ENCODE results near the gene CAMK1D.

Gene CAMK1D

DNA sequence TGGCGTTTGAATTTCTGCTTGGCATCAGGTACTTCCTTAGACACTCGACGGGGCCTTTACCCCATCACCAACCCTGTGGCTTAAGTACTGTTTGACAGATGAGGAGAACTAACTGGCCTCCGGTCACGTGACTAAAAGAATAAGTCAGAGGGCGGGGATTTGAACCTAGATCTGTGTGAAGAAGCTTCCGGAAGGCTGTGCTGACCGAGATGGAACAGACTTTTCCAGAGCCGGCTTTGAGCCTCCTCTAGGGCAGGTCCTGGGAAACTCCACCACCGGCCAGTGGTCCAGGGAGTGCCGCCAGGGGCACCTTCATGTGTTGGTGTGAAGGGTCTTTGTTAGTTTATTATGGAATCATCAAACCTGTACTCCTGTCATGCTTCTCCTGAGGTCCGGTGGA is 26.9 kb downstream of the CAMK1D start:
- no peak for DNase-seq

DNA sequence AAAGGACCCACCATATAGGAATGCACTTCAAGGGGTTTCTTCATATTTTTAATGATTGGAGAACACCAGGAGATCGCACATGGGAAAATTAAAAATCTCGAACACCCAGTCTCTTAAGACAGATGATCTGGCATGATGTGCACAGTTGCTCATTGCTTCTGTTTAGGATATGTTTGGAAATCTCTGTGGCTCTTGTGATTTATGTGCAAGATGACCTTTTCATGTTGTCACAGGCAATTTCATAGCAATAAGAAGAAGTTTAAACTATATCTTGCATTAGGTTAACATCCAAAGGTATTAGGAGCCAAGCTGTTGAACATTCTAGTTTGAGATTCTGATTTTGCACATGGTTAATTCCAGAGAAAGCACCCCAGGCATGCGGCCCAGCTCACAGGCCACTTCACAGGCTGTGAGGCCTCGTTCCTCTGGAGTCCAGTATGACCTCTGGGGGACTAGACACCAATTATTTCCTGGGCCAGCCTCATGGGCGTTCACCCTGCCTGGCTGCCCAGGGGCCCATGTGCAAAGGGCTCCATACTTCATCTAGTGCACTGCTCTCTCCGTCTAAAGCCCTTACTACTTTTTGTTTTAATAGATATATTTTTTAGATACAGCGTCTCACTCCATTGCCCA is 28.4 kb downstream of the CAMK1D start:
- no peak for DNase-seq

DNA sequence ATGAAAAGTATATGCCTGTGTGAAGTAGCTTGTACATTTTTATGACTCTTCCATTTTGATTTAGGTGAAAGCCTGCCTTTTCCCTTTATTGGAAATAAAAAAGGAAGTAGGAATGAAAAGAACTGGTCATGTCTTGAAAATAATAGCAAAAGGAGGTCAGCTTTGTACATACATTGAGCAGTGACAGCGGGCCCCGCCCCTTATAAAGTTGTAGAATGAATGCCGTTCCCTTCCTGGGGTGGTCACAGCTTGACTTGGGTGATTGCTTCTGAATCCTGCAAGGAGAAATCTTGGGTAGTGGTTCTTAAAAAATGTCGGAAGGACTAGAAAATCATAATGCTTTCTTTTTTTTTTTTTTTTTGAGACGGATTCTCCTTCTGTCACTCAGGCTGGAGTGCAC is 31.7 kb downstream of the CAMK1D start:
- no peak for DNase-seq

DNA sequence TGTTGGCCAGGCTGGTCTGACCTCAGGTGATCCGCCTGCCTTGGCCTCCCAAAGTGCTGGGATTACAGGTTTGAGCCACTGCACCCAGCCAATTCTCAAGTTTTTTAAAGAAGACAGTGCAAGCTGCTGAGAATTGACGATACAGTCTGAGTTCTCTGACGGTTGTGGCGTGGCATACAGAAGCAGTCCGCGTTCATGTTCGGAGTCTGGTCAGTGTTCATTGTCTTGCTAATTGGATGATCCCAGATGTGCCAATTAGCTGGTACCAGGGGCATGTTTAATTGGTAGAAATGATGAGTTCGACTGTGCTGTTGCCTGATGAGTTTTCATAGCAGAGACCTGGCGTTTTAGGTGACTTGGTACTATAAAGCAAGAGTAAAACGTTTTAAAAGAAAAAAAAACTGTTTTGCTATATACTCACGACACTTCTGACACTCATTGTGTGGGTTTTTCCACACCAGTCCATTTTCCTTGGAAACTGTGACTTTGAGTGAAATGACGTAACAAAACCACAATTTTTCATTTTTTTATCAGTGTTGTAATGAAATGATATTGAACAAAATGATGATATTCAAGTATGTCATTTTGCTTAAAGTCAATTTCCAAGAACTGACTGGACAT is 32.3 kb downstream of the CAMK1D start:
- no peak for DNase-seq

DNA sequence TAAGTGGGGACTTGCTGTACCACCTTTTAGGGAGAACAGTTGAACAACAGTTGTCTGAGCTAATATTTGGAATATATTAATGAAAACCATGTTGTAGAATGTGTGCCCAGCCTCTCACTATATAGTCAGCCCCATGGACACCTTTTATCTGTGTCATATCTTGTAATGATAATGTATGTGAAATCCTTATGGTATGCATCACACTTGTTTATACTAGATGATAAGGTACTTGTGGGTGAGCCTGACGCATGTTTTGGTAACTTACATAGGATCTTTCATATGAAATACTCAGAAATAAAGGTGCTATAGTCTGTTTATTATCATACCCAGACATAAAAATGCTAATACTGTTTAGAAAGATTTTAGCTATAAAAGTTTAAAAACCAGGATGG is 32.8 kb downstream of the CAMK1D start:
- no peak for DNase-seq

DNA sequence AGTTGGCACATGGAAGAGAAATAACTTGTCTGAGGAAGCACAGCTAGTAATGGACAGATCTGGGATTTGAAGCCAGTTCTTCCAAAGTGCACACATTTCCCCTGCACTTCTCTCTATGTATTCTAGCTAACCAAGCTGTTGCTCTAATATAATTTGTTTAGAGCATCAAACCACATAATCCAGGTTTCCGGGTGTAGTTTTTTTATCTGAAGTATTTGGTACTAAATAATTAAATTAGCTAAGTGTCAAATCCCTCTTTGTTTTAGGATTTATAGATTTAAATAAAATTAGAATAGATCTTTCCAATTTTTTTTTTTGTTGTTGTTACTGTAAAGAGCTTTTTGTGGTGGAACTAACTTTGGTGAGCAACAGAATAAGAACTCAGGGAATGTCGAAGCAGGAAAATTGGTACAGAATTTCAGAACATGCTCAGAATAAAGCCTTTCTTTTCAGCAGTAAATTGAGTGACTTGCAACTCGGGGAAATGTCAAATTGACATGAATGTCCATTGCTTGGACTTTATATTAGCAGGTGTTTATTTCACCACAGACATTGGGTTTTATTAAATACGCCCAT is 33.7 kb downstream of the CAMK1D start:
- DNase-seq = no peak

DNA sequence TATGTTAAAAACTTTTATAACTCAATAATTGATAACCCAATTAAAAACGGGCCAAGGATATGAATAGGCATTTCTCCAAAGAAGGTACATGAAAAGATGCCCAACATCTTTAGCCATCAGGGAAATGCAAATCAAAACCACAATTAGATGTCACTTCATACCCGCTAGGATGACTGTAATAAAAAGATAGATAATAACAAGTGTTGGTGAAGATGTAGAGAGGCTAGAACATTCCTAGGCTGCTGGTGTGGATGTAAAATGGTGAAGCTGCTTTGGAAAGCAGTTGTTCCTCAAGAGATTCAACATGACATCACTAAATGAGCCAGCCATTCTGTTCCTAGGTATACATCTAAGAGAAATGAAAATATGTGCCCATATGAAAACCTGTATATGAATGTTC is 35.6 kb downstream of the CAMK1D start:
- DNase-seq = no peak

DNA sequence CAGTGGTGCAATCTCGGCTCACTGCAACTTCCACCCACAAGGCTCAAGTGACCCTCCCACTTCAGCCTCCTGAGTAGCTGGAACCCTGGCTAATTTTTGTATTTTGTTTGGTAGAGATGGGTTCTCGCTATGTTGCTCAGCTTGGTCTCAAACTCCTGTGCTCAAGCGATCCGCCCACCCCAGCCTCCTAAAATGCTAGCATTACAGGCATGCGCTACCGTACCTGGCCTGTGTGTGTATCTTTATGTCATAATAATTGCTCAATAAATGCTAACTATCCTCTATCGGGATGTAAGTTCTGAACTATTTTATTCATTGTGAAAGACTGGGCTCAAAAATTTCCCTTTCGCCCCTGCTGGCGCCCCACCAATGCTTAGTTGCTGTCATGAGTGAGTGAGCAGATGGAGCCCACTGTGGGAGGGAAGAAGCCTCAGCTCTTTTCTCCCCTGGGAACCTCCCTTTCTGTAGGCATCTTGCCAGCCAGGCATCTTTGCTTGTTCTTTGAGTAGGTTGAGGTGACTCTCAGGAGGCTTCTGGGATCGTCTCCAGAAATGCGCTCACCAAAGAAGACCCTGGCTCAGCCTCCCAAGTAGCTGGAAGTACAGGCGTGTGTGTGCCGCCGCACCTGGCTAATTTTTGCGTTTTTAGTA is 38.3 kb downstream of the CAMK1D start:
- DNase-seq = no peak

DNA sequence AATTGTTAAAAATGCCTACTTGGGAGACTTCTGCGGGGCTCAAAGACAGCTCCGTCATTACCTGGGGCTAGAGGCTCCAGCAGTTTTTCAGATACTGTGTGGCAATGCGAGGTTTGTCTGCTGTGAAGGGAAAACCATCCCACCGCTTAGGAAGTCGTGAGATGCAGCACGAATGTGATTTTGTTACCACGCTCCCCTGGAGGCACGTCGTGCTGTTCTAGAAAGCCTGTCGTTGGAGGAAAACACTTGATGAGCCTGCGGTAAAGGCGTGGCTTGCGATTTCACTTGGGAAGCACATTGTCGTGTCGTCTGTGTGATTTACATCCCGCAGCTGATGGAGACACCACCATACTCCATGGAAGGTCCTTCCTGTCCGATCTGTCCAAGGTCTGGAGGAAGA is 39.3 kb downstream of the CAMK1D start:
- DNase-seq = no peak

DNA sequence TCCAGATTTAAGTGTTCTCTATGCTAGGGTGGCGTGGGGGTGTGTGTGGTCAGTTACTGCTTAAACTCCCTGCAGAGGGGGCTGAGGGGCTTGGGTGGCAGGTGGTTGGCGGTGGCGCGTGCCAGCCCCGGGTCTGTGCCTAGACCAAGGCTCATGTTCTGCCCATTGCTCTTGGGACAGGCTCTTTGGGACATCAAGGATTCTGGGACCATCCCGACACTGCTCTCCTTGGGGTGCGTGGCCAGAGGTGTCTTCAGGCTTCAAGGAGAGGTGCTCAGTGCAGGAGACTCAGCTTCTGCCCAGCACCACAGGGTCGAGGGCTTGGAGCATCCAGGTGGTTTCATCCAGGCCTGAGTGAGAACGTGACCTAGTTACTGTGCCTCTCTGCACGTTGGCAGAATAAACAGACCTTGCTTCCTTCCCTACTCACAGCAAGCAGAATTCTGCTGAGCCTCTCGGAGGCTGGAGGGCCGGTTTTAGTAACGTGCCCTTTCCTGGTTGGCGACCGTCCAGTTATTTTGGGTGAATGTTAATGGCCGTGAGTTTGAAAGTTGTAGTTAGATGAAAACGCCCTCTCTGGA is 39.9 kb downstream of the CAMK1D start:
- DNase-seq = no peak

DNA sequence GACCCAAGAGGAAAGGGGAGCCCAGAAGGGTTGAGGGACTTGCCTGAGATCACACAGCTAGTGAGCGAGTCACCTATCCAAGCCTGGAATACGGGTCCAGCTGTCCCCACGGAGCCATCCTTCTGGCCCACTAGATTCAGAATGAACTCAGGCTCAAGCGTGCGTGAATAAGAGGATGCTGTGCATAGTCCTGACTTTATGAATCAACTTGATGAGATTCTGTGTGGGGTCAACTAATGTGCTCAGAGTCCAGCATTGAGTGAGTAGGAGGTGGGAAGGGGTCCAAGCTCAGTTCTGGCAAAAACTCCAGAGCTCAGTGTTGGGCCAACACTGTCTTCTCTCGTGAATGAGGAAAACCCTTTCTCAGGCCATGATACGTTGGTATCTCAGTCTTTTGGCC is 41.4 kb downstream of the CAMK1D start:
- DNase-seq = no peak

DNA sequence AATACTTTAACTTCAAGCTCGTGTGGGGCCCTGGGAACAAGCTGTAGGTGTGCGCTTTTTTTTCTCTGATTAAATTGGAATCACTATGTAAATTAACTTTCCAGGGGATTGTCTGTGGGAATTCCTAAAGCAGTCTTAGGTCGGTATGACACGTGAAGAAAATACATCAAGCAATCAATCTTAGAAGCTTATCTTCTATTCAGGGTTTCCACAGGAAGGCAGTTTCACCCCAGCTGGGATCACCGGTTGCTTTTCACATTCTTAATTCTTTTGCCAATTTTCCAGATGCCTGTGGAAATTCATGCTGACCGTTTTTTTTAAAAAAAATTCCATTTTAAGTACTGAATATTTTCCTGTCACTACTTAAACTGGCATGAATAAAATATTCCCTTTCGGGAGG is 41.9 kb downstream of the CAMK1D start:
- no peak for DNase-seq

DNA sequence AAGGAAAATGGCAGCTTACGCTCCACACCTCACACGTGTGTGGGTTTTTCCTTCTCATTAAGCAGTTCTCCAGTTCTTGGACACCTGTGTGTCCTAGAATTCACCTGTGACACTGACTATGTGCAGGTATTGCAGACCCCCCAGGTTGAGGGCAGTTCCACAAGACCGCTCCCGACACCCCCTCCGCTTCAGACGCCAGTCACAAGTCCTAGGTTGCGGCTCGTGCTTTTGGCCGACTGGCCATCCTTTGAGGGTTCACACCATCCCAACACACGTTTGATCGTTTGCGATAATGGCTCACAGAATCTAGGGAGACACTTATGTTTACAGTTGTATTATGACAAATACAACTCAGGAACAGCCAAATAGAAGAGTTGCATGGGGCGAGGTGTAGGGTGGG is 44.5 kb downstream of the CAMK1D start:
- DNase-seq = no peak

DNA sequence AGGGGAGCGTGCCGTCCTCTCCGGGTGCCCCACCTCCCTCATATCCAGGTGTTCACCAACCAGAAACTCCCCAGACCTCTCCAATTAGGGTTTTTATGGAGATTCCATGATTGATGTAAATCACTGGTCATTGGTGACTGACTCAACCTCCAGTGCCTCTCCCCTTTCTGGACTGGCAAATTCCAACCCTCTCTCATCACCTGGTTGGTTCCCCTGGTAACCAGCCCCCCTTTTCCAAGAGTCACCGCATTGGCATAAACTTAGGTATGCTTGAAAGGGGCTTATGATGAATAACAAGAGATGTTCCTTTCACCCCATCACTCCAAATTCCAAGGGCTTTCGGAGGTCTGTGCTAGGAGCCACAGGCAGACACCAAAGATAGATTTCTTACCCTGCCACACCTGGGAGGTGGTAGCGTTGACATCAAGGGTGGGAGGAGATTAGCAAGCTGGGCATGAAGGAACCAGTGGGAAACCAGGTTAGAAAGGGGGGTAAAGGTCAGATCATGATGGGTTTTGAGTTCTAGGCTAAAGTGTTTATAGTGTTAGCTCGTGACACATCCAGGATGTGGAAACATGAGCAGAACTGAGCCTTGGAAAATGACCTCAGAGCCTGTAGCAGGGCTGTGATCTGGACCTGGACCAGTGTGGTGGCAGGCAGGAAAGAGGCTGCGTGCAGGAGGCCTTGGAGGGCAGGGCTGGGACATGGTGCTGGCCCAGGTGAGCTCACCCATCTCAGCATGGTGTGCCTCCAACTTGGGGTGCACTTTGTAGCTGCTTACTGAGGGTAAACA is 45.1 kb downstream of the CAMK1D start:
- DNase-seq = peak; percentile 8

DNA sequence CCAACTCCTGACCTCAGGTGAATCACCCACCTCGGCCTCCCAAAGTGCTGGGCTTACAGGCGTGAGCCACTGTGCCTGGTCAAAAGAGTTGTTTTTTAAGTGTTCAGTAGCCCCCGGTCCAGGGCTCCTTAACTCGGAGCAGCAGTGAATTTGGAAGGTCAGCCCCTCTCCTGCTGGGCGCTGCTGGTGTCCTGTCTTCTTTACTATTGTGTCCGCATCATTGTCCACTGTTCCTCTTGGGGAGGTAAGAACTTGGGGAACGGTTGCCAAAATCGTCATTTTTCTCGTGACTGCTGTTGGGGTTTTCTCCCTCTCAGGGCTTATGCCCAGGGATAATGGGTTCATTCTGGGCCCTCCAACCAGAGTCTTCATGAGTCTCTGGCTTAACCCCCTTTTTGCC is 46.7 kb downstream of the CAMK1D start:
- DNase-seq = no peak

DNA sequence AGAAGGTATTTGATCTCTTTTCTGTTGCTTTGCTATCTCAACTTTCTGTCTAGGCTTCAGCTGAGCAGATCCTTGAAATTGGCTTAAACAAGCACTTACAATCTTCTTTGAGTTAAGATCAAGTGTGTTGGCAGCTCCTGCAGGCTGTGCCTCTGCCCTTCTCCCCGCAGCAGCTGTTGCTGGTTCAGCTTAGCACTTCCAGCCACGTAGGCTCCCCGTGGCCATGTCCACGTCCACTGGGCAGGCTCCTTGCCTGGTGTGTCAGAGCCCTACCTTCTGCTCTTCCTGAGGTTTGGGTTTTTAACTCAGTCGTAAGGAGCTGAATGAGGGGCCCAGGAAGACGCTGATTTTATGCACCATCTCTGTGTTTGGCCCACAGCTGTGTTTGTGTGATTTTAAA is 47.2 kb downstream of the CAMK1D start:
- no peak for DNase-seq

DNA sequence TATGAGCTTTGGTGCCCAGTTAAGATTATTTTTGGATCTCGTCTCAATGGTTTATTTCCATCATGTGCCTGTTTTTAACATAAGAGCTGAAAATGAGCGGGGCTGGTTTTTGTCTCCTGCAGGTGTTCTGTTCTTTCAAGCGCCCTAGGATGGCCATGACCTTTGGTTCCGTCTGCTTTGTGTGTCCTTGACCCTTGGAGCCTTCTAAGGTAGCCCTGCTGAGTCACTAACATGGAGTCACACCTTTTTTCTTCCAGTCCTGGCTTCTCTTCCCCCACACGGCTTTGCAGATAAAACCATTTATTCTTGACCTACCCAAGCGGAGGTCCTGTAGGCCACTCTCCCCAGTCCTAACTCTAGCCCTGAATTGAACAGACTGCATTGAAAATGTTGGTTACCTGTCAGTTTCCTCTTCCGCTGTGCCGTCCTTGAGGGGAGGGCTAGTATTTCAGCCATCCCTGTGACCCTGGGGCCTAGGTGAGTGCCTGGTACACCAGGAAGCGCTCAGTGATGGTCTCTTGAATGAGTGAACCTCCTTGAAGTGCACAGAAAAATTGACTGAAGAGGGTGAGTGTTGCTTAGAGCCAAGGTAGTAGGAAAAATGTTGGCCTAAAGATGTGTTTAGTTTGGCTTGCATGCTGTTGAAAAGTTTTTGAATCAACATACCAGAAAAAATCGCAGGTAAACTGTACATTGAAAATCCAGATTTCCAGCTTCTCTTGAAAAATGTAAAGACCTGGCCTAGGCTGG is 48.0 kb downstream of the CAMK1D start:
- no peak for DNase-seq

DNA sequence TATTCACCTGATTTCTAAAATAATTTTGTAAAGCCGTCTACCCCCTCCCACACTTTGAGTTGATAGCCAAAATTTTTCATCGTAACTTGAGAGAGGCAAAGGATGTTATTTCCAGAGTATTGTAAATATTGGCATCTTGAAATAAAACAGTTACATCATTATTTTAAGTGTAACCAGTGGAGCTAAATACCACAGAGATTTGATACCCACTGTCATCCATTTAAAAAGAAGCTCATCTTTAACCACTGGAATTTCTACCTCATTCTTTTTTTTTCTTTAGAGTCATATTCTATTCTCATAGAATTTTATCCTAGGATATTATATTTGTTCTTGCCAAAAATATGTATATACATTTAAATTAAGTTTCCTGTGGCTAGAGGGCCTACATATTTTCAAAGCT is 48.6 kb downstream of the CAMK1D start:
- DNase-seq = no peak

DNA sequence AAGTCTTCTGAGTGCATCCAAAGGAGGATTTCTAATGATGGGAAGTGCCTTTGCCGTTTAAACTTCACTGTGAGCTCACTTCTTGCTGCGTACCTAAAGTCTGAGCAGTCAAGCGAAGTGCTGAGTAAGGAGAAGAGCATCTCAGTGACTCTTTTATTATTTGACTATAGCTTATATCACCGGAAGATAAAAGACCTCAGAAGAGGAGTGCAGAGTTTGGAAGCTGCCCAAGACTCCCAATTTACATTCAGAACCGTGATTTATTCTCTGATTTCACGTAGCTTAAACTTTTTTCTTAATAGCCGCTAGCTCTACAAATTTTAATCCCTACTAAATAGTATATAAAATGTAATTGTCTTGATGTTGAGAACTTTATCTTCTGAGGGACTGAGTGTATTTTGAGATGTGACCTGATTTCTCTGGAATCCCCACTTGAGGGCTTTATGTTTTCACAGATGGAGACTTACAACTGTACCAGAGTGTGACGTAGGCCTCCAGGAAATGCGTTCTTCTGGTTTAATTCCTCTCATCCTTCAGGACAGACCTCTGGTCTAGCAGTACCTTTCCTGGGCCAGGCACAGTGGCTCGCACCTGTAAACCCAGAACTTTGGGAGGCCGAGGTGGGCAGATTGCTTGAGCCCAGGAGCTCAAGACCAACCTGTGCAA is 51.1 kb downstream of the CAMK1D start:
- peak; percentile 65 for DNase-seq

DNA sequence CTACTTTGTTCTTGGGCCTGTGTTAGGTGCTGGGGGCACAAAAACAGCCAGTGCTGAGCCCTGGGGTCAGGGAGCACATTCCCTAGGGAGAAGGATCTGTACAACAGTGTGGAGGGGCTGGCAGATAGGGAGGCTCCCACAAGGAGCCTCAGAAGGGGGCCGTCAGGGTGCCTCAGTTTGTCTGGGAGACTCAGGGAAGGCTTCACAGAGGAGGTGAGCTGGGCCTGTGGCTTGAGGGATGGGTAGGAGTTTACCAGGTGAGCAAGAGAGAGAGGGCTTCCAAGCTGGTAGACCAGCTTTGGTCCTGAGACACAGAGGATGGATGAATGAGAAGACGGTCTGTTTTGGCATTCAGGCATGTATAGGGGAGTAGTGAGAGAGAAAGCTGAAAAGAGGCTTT is 52.1 kb downstream of the CAMK1D start:
- DNase-seq = no peak

DNA sequence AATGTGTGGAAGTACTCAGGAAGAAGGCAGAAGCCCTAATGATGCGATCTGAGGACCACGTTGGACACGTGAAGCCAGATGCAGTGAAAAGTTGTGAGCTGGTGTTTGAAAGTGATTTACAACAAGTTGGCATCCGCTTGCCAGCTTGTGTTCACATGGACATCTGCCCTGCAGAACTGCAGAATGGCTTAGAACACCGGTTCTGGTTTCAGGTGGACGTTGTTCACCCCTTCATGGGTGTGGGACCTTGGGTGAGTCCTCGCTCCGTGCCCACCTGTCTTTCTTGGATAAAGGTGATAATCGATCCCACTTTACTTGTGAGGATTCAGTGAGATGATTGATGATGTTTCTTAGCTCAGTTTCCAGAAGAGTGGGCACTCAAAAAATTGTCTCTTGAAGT is 53.8 kb downstream of the CAMK1D start:
- no peak for DNase-seq

Measured in kidney glomerular epithelial cell (primary cell).